ENCODE measurements around the gene VDR.

Gene VDR

GRCh38 chr12:47894652-47895051, 10.1 kb downstream of the VDR start:
- DNase-seq: no peak

- DNase-seq: no peak
Observed at GRCh38 chr12:47894068-47894467, 10.7 kb downstream of the VDR start.

GRCh38 chr12:47892819-47893218, 12.0 kb downstream of the VDR start:
- DNase-seq: no peak

GRCh38 chr12:47891356-47891755, 13.4 kb downstream of the VDR start:
- no peak for DNase-seq

GRCh38 chr12:47889040-47889439, 15.8 kb downstream of the VDR start:
- no peak for DNase-seq

- DNase-seq: no peak
Observed at GRCh38 chr12:47888153-47888819, 16.5 kb downstream of the VDR start.

GRCh38 chr12:47887529-47887928, 17.3 kb downstream of the VDR start:
- no peak for DNase-seq

GRCh38 chr12:47886510-47887240, 18.1 kb downstream of the VDR start:
- no peak for DNase-seq

- DNase-seq: no peak
Observed at GRCh38 chr12:47885566-47885965, 19.2 kb downstream of the VDR start.

- DNase-seq: no peak
Observed at GRCh38 chr12:47885012-47885501, 19.7 kb downstream of the VDR start.

- DNase-seq: no peak
Observed at GRCh38 chr12:47884501-47884900, 20.3 kb downstream of the VDR start.

GRCh38 chr12:47883663-47884195, 21.1 kb downstream of the VDR start:
- DNase-seq: no peak

- DNase-seq: peak in 3 of 56 donors; percentile 5 to 25 (median 12)
Observed at GRCh38 chr12:47882781-47883546, 21.8 kb downstream of the VDR start.

- no peak for DNase-seq
Observed at GRCh38 chr12:47881826-47882427, 22.9 kb downstream of the VDR start.

- DNase-seq: no peak
Observed at GRCh38 chr12:47881051-47881450, 23.7 kb downstream of the VDR start.

- no peak for DNase-seq
Observed at GRCh38 chr12:47878918-47879481, 25.8 kb downstream of the VDR start.

- DNase-seq: no peak
Observed at GRCh38 chr12:47878293-47878917, 26.4 kb downstream of the VDR start.

GRCh38 chr12:47877081-47877480, 27.7 kb downstream of the VDR start:
- DNase-seq: no peak

GRCh38 chr12:47876440-47876960, 28.3 kb downstream of the VDR start:
- no peak for DNase-seq

- no peak for DNase-seq
Observed at GRCh38 chr12:47875746-47876439, 28.9 kb downstream of the VDR start.
